HG03469 (cell line): ENCODE measurements around the gene PDCD2L.
"Not testable (repeated sequence)": the region's sequence is repeated elsewhere in the genome, so short reads cannot be mapped to it uniquely, and the experiment has no call there.

ENCODE experiments used
- ATAC-seq: cut with Tn5 transposase; IDR thresholded peaks from one replicate; pipeline ENCODE4 v1.9.1; 2021; ENCODE audit warnings: mild to moderate bottlenecking, moderate library complexity, moderate number of reproducible peaks; ENCODE audit not compliant: unreplicated experiment

The PDCD2L gene

DNA sequence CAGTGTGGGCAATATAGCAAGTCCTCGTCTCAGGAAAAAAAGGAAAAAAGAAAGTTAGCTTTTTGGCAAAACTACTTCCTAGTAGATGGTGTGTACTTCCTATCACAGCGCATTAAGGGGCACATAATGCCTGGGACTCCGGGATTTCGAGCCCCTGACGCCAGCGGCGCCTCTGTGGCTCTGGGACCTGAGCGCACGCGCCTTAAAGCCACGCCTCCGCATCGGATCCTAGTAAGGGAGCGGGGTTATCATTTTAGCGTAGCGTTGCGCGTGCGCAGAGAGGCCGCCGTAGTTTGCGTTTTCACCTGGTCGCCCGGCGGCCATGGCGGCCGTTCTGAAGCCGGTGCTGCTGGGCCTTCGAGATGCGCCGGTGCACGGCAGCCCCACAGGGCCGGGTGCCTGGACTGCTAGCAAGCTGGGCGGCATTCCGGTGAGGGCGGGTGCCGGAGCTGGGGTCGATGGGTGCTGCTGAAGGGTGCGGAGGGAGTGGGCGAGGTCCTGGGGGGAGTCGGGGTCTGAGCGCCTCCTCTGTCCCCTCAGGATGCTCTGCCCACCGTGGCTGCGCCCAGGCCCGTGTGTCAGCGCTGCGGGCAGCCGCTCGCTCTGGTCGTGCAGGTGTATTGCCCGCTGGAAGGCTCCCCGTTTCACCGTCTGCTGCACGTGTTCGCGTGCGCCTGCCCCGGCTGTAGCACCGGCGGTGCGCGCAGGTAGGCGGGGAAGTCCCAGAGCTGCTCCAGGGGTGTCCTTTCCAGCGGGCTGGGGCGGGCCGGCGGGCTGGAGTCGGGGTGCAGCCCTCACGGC, at the start of gene PDCD2L:
Gene PDCD2L, plus strand, starts transcription at position 291 of the 801 bp plus-strand sequence. Its CDS starts 32 bp downstream, at position 323.
- peak; percentile 54 for ATAC-seq

DNA sequence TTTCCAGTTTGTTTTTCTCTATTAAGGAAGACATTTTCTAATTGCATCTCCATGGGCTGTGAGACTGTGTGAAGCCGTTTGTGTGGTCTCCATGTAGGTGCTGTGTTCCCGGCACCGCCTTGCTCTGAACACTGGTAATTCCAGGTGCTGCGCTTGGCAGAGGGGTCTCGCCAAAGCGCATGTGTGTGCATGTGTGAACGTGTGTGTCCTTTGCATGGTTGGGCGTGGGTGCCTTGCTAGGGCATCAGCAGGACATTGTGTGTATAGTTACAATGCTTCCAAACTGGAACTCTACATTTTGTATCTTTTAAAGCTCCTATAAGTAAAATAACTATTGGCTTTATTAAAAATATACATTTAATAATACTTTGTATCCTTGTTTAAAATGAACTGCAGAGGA, 49.0 kb upstream of the PDCD2L start:
- no peak for ATAC-seq

DNA sequence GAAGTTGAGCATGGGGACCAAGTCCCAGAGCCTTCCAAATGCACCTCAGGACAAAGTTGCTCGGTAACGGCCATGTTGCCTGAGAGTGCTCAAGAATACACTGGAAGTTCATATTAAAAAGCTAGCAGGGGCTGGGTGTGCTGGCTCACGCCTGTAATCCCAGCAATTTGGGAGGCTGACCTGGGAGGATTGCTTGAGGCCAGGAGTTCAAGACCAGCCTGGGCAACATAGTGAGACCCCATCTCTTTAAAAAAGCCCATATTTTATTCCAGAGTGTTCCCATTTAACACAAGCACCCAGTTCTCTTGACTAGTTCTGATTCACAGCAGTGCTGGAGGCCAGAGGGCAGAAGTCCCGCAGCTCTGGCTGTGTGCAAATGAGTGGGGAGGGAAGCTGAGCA, 47.3 kb upstream of the PDCD2L start:
- ATAC-seq, result no peak

DNA sequence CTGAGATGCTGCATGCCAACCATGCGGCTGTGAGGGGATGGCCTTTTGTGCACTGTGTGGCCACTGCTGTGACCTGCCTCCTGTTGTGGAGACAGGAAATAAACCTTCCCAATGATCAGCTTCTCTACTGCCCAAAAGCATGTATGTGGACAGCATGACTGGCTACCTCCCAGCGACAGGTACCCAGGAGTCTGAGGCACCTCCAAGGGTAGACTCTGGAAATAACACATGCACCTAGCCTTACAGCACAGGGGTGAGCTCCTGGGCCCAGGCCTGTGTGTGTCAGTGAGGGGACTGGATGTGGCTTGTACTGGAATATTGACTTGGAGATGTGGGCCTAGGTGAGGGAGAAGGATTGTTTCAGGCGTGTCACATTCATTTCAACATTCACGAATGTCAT, 46.8 kb upstream of the PDCD2L start:
- ATAC-seq, result no peak

- ATAC-seq, result peak; percentile 81
Observed at GRCh38 chr19:34359140-34359953, 44.9 kb upstream of the PDCD2L start.

DNA sequence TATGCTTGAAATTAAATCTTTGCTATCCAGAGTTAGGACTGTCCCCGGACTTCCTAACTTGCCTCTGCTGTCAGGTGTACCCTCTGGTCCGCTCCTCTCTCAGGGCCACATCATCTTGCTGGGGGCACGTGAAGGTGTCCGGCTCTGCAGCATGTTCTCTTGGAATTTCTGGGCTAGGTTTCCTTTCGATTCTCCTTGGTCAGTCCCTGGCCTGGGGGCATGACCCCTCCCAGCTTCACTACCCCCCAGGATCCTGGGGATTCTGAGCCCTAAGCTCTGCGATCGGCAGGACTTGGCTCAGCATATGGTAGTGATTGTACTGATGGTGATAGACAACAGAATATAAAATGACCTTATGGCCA, 44.3 kb upstream of the PDCD2L start:
- no peak for ATAC-seq

DNA sequence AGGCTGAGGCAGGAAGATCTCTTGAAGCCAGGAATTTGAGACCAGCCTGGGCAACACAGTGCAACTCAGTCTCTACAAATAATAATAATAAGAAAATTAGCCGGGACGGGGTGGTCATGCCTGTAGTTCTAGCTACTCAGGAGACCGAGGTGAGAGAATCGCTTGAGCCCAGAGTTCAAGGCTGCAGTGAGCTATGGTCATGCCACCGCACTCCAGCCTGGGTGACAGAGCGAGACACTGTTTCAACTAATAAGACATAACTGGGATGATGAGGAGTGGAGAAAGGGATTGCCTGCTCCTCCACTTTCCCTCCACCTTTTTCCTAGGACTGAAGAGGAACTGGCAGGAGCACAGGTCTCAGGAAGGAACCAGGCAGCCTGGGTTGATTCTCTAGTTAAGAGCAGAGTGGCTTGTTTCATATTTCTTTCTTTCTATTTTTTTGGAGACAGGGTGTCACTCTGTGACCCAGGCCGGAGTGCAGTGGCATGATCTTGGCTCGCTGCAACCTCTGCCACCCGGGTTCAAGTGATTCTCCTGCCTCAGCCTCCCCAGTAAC, 43.8 kb upstream of the PDCD2L start:
- ATAC-seq, result no peak

DNA sequence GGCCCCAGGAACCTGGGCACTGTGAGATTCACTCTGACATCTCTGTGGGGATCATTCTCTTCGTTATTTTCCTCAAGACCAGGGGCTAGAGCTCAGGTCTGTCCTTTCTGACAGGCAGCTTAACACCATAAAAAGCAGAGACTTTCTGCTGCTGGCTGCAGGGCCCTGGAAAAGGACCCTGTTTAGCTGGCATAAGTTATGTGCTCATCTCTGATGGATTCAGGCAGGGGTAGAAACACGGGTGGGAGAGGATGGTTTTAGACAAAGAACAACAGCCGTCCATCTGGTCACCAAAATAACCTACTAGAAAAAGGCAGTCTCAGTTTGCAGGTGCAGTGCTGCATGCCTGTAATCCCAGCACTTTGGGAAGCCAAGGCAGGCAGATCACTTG, 41.5 kb upstream of the PDCD2L start:
- ATAC-seq, result no peak

DNA sequence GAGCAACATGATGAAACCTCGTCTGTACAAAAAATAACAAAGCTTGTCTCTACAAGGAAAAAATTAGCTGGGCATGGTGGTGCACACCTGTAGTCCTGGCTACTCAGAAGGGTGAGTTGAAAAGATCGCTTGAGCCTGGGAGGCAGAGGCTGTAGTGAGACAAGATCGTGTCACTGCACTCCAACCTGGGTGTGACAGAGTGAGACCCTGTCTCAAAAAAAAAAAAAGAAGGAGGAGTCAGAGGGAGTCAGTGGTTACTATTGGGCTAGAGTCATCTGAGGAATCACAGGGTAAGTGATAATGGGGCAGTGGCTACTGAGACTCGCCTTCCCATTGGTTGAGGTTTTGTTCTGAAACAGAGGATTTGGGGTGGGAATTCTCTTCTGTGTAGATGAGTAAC, 41.1 kb upstream of the PDCD2L start:
- ATAC-seq, result no peak

- no peak for ATAC-seq
Observed at GRCh38 chr19:34363930-34364329, 40.3 kb upstream of the PDCD2L start.

DNA sequence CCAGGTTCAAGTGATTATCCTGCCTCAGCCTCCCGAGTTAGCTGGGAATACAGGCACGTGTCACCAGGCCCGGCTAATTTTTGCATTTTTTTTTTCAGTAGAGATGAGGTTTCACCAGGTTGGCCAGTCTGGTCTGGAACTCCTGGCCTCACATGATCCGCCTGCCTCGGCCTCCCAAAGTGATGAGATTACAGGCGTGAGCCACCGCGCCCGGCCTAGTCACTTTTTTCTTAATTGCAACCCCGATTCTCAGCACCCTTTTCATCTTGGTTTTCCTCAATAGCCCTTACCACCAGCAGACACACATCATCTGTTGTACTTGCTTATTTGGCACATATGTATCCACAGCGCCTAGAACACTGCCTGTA, 39.8 kb upstream of the PDCD2L start:
- no peak for ATAC-seq

- no peak for ATAC-seq
Observed at GRCh38 chr19:34364830-34365462, 39.3 kb upstream of the PDCD2L start, which contains the start of gene GPI. TSS of gene GPI (plus strand) at chr19:34365196. CDS start at chr19:34365267, 71 bp downstream.

DNA sequence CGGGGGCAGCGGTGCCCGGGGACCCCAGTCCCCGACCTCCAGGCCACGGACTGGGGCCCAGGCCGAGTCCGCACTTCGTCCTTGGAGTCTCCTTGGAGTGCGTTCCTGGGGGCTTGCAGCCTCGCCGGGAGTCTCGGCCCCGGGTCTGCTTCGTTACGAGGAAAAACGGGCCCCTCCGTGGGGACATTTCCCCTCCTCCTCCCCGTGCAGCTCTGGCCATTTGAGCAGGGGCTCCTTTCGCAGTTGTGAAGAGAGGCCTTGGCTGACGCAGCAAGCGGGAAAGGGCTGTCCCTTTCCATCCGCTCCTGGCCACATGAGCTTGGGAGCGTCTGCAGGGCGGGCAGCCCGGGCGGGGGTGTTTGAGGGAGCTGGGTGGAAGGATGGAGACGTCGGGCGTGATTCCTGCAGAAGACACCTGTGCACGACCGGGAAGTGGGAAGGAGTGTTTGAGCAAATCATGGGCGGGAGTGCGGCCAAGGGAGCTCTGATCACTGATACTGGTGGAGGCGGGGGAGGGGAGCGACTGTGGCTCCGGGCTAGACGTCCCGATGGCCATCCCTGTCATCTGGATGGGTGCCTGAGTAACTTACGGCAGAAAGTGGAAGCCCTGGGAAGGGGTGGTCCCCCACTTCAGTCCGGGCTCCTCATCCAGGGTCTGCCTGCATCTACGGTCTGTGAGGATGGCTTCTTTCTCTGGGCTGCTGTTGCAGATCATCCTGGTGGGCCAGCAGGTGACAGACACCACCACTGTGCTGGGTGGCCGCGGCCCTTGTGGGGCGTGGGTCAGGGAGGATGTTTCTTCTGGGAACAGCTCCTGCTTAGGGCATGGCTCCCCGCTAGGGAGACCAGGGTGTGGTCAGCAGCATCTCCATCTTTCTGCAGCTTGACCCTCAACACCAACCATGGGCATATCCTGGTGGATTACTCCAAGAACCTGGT, 38.5 kb upstream of the PDCD2L start:
- no peak for ATAC-seq

GRCh38 chr19:34366738-34367623, 37.2 kb upstream of the PDCD2L start:
- no peak for ATAC-seq

DNA sequence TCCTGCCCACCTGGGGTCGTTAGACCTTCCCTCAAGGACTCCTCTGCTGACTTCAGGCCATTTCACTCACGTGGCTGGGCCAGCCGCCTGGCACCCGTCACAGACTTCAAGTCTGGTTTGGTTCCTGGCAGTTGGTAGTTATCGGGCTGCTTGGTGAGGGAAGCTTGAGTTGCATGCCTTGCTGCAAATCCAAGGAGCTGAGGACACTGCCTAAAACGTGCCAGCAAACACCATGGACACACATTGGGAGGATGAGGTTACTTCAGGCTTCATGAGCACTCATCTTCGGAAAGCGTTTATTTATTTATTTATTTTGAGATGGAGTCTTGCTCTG, 36.6 kb upstream of the PDCD2L start:
- ATAC-seq, result no peak

- no peak for ATAC-seq
Observed at GRCh38 chr19:34368338-34368737, 35.9 kb upstream of the PDCD2L start.

- ATAC-seq, result not testable (repeated sequence)
Observed at GRCh38 chr19:34369166-34369565, 35.0 kb upstream of the PDCD2L start.

DNA sequence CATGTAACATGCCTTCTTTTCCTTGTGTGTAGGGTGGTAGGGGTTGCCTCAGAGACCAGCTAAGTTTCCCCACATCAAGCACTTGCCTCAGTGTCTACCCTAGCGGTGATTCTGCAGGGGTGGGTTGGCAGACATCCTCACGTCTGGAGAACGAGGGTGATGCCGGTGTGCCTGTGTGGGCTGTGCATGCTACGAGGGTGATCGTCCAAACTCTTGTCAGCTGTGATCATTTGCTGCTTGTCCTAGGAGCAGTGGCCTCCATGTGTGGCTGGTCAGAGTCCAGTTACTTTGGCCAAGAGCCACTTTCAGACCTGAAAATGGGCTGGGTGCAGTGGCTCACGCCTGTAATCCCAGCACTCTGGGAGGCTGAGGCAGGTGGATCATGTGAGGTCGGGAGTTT, 34.1 kb upstream of the PDCD2L start:
- ATAC-seq, result no peak

- no peak for ATAC-seq
Observed at GRCh38 chr19:34370983-34371382, 33.2 kb upstream of the PDCD2L start.
